CD14-positive monocyte (primary cell): ENCODE measurements around the gene SMAD9. TPM values are rescaled to one million over a fixed set of nuclear protein-coding genes. Genes with fewer than 3 reads are reported as not detected.

Experiments
- DNase-seq, 3 donors: peaks; one replicate each; pipeline ENCODE4 v3.0.0-alpha.2; 2011 to 2022
- H2AFZ ChIP-seq: 2 replicates; pipeline ENCODE4 v1.6.0; 2012; ENCODE audit warnings: mild to moderate bottlenecking, low read depth, low read length, inconsistent platforms; ENCODE audit not compliant: insufficient read depth, poor library complexity, severe bottlenecking
- H3K27ac ChIP-seq, 2 donors: 1 replicate in 1 of 2; 2 replicates in 1 of 2; pipeline ENCODE4 v1.5.1; 2012 to 2013; ENCODE audit warnings: low read length in 2 of 2, control low read depth in 1 of 2, inconsistent platforms in 1 of 2, low read depth in 1 of 2, mild to moderate bottlenecking in 1 of 2
- H3K27me3 ChIP-seq, 2 donors: one replicate each; pipeline versions ENCODE4 v1.6.0 to v1.6.1; 2011 to 2013; ENCODE audit warnings: low read length in 2 of 2; ENCODE audit not compliant: control insufficient read depth in 2 of 2, insufficient read depth in 2 of 2
- H3K36me3 ChIP-seq, 2 donors: replicated peaks in 1 of 2; 1 replicate in 1 of 2; 2 replicates in 1 of 2; pipeline versions ENCODE4 v1.5.1 to v1.6.1; 2012 to 2013; ENCODE audit warnings: low read length in 2 of 2, control low read depth in 1 of 2, inconsistent platforms in 1 of 2, mild to moderate bottlenecking in 1 of 2; ENCODE audit not compliant: insufficient read depth in 2 of 2, control insufficient read depth in 1 of 2
- H3K4me1 ChIP-seq, 2 donors: 1 replicate in 1 of 2; 2 replicates in 1 of 2; pipeline versions ENCODE4 v1.5.1 to v1.6.1; 2012 to 2013; ENCODE audit warnings: low read length in 2 of 2, control low read depth in 1 of 2, inconsistent platforms in 1 of 2, mild to moderate bottlenecking in 1 of 2, moderate library complexity in 1 of 2; ENCODE audit not compliant: insufficient read depth in 2 of 2, control insufficient read depth in 1 of 2
- H3K4me2 ChIP-seq: replicated peaks from 2 replicates; pipeline ENCODE3; 2012; ENCODE audit warnings: low read length, moderate library complexity, mild to moderate bottlenecking; ENCODE audit not compliant: poor library complexity, severe bottlenecking; ENCODE audit errors: extremely low read depth
- H3K4me3 ChIP-seq, 3 experiments: fragments of 200-600 bp in 1 of 3; sonication (generic) in 1 of 3; replicated peaks in 1 of 3; 1 replicate in 2 of 3; 2 replicates in 1 of 3; pipeline ENCODE4 v1.5.1; 2011 to 2013; ENCODE audit warnings: low read length in 3 of 3, mild to moderate bottlenecking in 3 of 3, control low read depth in 2 of 3, low read depth in 2 of 3, inconsistent platforms in 1 of 3, moderate library complexity in 1 of 3
- H3K79me2 ChIP-seq: 2 replicates; pipeline ENCODE4 v1.6.0; 2012; ENCODE audit warnings: mild to moderate bottlenecking, control low read depth, inconsistent platforms, low read length, moderate library complexity; ENCODE audit not compliant: insufficient read depth
- H3K9ac ChIP-seq: 2 replicates; pipeline ENCODE4 v1.6.0; 2017; ENCODE audit warnings: low read length, mild to moderate bottlenecking; ENCODE audit not compliant: insufficient read depth, poor library complexity, severe bottlenecking
- H3K9me3 ChIP-seq, 2 donors: replicated peaks in 1 of 2; 1 replicate in 1 of 2; 2 replicates in 1 of 2; pipeline versions ENCODE4 v1.5.1 to v1.6.1; 2012 to 2013; ENCODE audit warnings: low read length in 2 of 2, control low read depth in 1 of 2; ENCODE audit not compliant: control insufficient read depth in 1 of 2, insufficient read depth in 1 of 2
- H4K20me1 ChIP-seq: 2 replicates; pipeline ENCODE4 v1.6.0; 2012; ENCODE audit warnings: mild to moderate bottlenecking, low read length, control low read depth, moderate library complexity; ENCODE audit not compliant: insufficient read depth
- H3K27ac Mint-ChIP-seq, 7 donors: one replicate each; pipeline ENCODE4 v1.8.0; 2020; ENCODE audit warnings: mild to moderate bottlenecking in 7 of 7, mixed read lengths in 7 of 7, moderate library complexity in 6 of 7, inconsistent platforms in 2 of 7
- H3K27me3 Mint-ChIP-seq, 3 donors: one replicate each; pipeline ENCODE4 v1.8.0; 2021 to 2022; ENCODE audit warnings: low read depth in 3 of 3, mild to moderate bottlenecking in 3 of 3, mixed read lengths in 3 of 3, moderate library complexity in 3 of 3, inconsistent platforms in 1 of 3
- H3K36me3 Mint-ChIP-seq, 2 donors: one replicate each; pipeline ENCODE4 v1.8.0; 2020; ENCODE audit warnings: mixed read lengths in 2 of 2, inconsistent platforms in 1 of 2, mild to moderate bottlenecking in 1 of 2
- H3K4me1 Mint-ChIP-seq: one replicate; pipeline ENCODE4 v1.8.0; 2020; ENCODE audit warnings: mild to moderate bottlenecking, mixed read lengths
- H3K4me3 Mint-ChIP-seq, 2 donors: one replicate each; pipeline ENCODE4 v1.8.0; 2020; ENCODE audit warnings: mild to moderate bottlenecking in 2 of 2, mixed read lengths in 2 of 2, moderate library complexity in 1 of 2
- H3K9me3 Mint-ChIP-seq, 7 donors: one replicate each; pipeline ENCODE4 v1.8.0; 2020 to 2022; ENCODE audit warnings: mixed read lengths in 7 of 7, mild to moderate bottlenecking in 6 of 7, moderate library complexity in 6 of 7, inconsistent platforms in 2 of 7
- WGBS: methylation state at CpG from one replicate; pipeline ENCODE4 v1.1.5; 2013; ENCODE audit warnings: missing lambda C conversion rate; ENCODE audit not compliant: insufficient coverage; 5-methylcytosine and 5-hydroxymethylcytosine counted together
- intact Hi-C, 2 donors: fragments of 100-400 bp; cut with micrococcal nuclease; formaldehyde crosslinking; loops; one replicate each; pipeline versions ENCODE4 v1.15.0 to v1.15.1; 2023
- polyA plus RNA-seq, 3 donors: library from polyadenylated mRNA; depleted of rRNA in 1 of 3; unstranded in 2 of 3; stranded (reverse) in 1 of 3; fragments of 300-500 nt in 2 of 3; fragments of >200 nt in 1 of 3; fragmentation: Illumina TruSeq in 2 of 3; gene quantifications; 1 replicate in 2 of 3; 2 replicates in 1 of 3; pipeline ENCODE4 v1.2.3, GENCODE V29; 2012 to 2021
- TF ChIP-seq, protein P1 (sequence below): fragments of 200-600 bp; IDR thresholded peaks from one replicate; pipeline ENCODE4 v1.8.0; 2022; ENCODE audit warnings: antibody characterized with exemption, mild to moderate bottlenecking

SMAD9 gene
- polyA plus RNA-seq, 3 donors: not detected

DNA sequence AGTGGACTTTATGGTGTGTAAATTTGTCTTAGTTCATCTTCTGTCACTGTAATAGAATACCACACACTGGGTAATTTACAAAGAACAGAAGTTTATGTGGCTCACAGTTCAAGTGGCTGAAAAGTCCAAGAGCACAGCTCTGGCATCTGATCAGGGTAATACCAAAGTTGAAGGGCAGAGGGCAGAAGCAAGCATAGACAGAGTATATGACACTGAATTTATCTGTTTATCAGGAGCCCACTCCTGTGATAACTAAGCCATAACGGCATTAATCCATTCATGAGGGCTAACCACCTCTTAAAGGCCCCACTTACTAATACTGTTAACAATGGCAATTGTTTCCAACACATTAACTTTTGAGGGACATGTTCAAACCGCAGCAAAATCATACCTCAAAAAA lies 105.0 kb downstream of the SMAD9 start:
- peaks cover 21% of the 10 kb centered on the region for H3K4me1 Mint-ChIP-seq
- H3K79me2 ChIP-seq: peaks cover 11% of the 10 kb centered on the region
- H3K27ac ChIP-seq: no peak overlapping the region
- H3K4me3 ChIP-seq: no peak overlapping the region
- no peaks in the 10 kb centered on the region for H3K9me3 Mint-ChIP-seq
- peaks cover 11 to 22% of the 10 kb centered on the region in 2 donors for H3K4me1 ChIP-seq
- no peak overlapping the region for H3K9ac ChIP-seq
- peaks cover 0 to 3% (median 2%) of the 10 kb centered on the region in 3 donors for H3K27me3 Mint-ChIP-seq
- no peak overlapping the region for H3K27ac Mint-ChIP-seq
- H4K20me1 ChIP-seq: no peaks in the 10 kb centered on the region
- H3K4me3 Mint-ChIP-seq: no peak overlapping the region
- DNase-seq: no peak
- no peaks in the 10 kb centered on the region for H3K27me3 ChIP-seq
- no peak overlapping the region for H3K4me2 ChIP-seq
- H3K9me3 ChIP-seq: no peaks in the 10 kb centered on the region
- H2AFZ ChIP-seq: no peak overlapping the region
- TF ChIP-seq, protein P1, sequence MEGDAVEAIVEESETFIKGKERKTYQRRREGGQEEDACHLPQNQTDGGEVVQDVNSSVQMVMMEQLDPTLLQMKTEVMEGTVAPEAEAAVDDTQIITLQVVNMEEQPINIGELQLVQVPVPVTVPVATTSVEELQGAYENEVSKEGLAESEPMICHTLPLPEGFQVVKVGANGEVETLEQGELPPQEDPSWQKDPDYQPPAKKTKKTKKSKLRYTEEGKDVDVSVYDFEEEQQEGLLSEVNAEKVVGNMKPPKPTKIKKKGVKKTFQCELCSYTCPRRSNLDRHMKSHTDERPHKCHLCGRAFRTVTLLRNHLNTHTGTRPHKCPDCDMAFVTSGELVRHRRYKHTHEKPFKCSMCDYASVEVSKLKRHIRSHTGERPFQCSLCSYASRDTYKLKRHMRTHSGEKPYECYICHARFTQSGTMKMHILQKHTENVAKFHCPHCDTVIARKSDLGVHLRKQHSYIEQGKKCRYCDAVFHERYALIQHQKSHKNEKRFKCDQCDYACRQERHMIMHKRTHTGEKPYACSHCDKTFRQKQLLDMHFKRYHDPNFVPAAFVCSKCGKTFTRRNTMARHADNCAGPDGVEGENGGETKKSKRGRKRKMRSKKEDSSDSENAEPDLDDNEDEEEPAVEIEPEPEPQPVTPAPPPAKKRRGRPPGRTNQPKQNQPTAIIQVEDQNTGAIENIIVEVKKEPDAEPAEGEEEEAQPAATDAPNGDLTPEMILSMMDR: peak; percentile 61
- WGBS: 80% methylated on average over 1 of the region's 2 CpGs
- H3K36me3 Mint-ChIP-seq: no peaks in the 10 kb centered on the region
- intact Hi-C loops: loop anchor here in 1 of 2 donors (5.0 kb wide), 1 partner anchor 468 kb away; the partner anchor contains the start of gene SPART
- H3K36me3 ChIP-seq: no peaks in the 10 kb centered on the region

DNA sequence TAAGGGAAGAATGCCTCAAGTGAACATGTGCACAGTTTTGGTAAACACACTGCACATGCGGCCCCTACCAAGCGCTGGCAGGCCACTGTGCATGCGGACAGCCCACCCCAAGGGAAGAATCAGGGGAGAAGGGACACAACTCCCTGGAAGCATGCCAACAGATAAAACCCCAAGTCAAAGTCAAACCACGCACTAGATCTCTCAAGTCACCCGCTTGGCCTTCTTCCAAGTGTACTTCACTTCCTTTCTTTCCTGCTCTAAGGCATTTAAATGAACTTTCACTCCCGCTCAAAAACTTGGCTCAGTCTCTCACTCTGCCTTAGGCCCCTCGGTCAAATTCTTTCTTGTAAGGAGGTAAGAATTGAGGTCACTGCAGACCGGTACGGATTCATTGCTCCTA lies 105.6 kb downstream of the SMAD9 start:
- TF ChIP-seq, protein P1: no peak
- peaks cover 0 to 3% (median 2%) of the 10 kb centered on the region in 3 donors for H3K27me3 Mint-ChIP-seq
- H2AFZ ChIP-seq: no peak overlapping the region
- H3K9ac ChIP-seq: no peak overlapping the region
- H3K36me3 ChIP-seq: no peaks in the 10 kb centered on the region
- no peaks in the 10 kb centered on the region for H3K9me3 ChIP-seq
- peak in 2 of 3 donors; percentile 10 to 26 for DNase-seq
- peaks cover 5% of the 10 kb centered on the region for H3K79me2 ChIP-seq
- H3K9me3 Mint-ChIP-seq: no peaks in the 10 kb centered on the region
- H3K4me3 Mint-ChIP-seq: peak overlapping the region in 1 of 2 donors; percentile 17
- H3K4me1 ChIP-seq: peaks cover 5 to 16% of the 10 kb centered on the region in 2 donors
- 10% methylated on average over 2 of the region's 9 CpGs for WGBS
- H3K4me2 ChIP-seq: no peak overlapping the region
- H3K4me1 Mint-ChIP-seq: peaks cover 15% of the 10 kb centered on the region
- intact Hi-C loops: no loop called here
- no peak overlapping the region for H3K4me3 ChIP-seq
- no peak overlapping the region for H3K27ac ChIP-seq
- no peak overlapping the region for H3K27ac Mint-ChIP-seq
- no peaks in the 10 kb centered on the region for H3K36me3 Mint-ChIP-seq
- no peaks in the 10 kb centered on the region for H3K27me3 ChIP-seq
- H4K20me1 ChIP-seq: no peaks in the 10 kb centered on the region
